ENCODE results near the gene TPM4.

GRCh38 chr19:16030964-16031871 is 45.1 kb upstream of the TPM4 start:
- TF ChIP-seq TAF1 (IDR thresholded peaks at IDR 0.05; ENCODE audit: borderline replicate concordance, insufficient read depth, low read length), result no peak
- no peak for TF ChIP-seq SIN3A (IDR thresholded peaks at IDR 0.05; ENCODE audit: borderline replicate concordance, insufficient read depth, low read length)
- no peak for TF ChIP-seq POLR2AphosphoS5 (IDR thresholded peaks at IDR 0.05; ENCODE audit: low read depth, low read length)
- TF ChIP-seq REST (IDR thresholded peaks at IDR 0.05; ENCODE audit: insufficient read depth in 1 of 2, low read depth in 2 of 2, low read length in 2 of 2), result no peak

Data from PFSK-1 (cell line).